Immature natural killer cell (primary cell): ENCODE data around the gene PRTG. TPM values are rescaled to one million over a fixed set of nuclear protein-coding genes. Genes with fewer than 3 reads are reported as not detected.
"Not testable (repeated sequence)": the region's sequence is repeated elsewhere in the genome, so short reads cannot be mapped to it uniquely, and the experiment has no call there.

ENCODE experiments used
- DNase-seq, 3 donors: peaks; one replicate each; pipeline ENCODE4 v3.0.0; 2022; ENCODE audit warnings: mixed read lengths in 1 of 3
- H3K27ac Mint-ChIP-seq, 6 donors: one replicate each; pipeline ENCODE4 v1.8.0; 2020; ENCODE audit warnings: mixed read lengths in 6 of 6, mild to moderate bottlenecking in 5 of 6, inconsistent platforms in 4 of 6, moderate library complexity in 3 of 6
- H3K27me3 Mint-ChIP-seq, 3 donors: one replicate each; pipeline ENCODE4 v1.8.0; 2020 to 2021; ENCODE audit warnings: low read depth in 3 of 3, mild to moderate bottlenecking in 3 of 3, mixed read lengths in 3 of 3, moderate library complexity in 3 of 3, inconsistent platforms in 1 of 3
- H3K36me3 Mint-ChIP-seq, 3 donors: one replicate each; pipeline ENCODE4 v1.8.0; 2020; ENCODE audit warnings: mixed read lengths in 3 of 3, inconsistent platforms in 2 of 3, mild to moderate bottlenecking in 2 of 3
- H3K4me1 Mint-ChIP-seq, 2 donors: one replicate each; pipeline ENCODE4 v1.8.0; 2020; ENCODE audit warnings: inconsistent platforms in 2 of 2, mild to moderate bottlenecking in 2 of 2, mixed read lengths in 2 of 2, moderate library complexity in 1 of 2
- H3K4me3 Mint-ChIP-seq, 5 donors: one replicate each; pipeline ENCODE4 v1.8.0; 2020; ENCODE audit warnings: mild to moderate bottlenecking in 5 of 5, mixed read lengths in 5 of 5, inconsistent platforms in 3 of 5, moderate library complexity in 3 of 5
- H3K9me3 Mint-ChIP-seq, 6 donors: one replicate each; pipeline ENCODE4 v1.8.0; 2020; ENCODE audit warnings: mild to moderate bottlenecking in 6 of 6, mixed read lengths in 6 of 6, inconsistent platforms in 4 of 6, moderate library complexity in 3 of 6
- polyA plus RNA-seq, 3 donors: library from polyadenylated mRNA; unstranded; fragments of 300-500 nt; fragmentation: Illumina TruSeq; gene quantifications; one replicate each; pipeline ENCODE4 v1.2.3, GENCODE V29; 2021

The PRTG gene
- polyA plus RNA-seq, 3 donors from 2014 or later = not detected

- no peaks in the 10 kb centered on the region for H3K4me1 Mint-ChIP-seq
- peaks cover 3 to 17% (median 10%) of the 10 kb centered on the region in 3 donors for H3K27me3 Mint-ChIP-seq
- H3K36me3 Mint-ChIP-seq = no peaks in the 10 kb centered on the region
- H3K4me3 Mint-ChIP-seq = no peak overlapping the region
- DNase-seq = no peak
- no peaks in the 10 kb centered on the region for H3K9me3 Mint-ChIP-seq
- H3K27ac Mint-ChIP-seq = no peak overlapping the region
These were observed 5.6 kb downstream of the PRTG start for GRCh38 chr15:55737373-55737772.

- no peaks in the 10 kb centered on the region for H3K4me1 Mint-ChIP-seq
These were observed 6.2 kb downstream of the PRTG start for GRCh38 chr15:55736756-55737155.

GRCh38 chr15:55734641-55735040 lies 8.3 kb downstream of the PRTG start:
- Mint-ChIP-seq H3K36me3 (no peaks in the 10 kb centered on the region), H3K4me1 (no peaks in the 10 kb centered on the region), H3K4me3 (no peak overlapping the region), H3K27me3 (peaks cover 5 to 17% (median 9%) of the 10 kb centered on the region in 3 donors), H3K27ac (no peak overlapping the region), H3K9me3 (no peaks in the 10 kb centered on the region)
- no peak for DNase-seq

More at GRCh38 chr15:55736756-55737155, 6.2 kb downstream of the PRTG start:
- H3K9me3 Mint-ChIP-seq = no peaks in the 10 kb centered on the region
- H3K27ac Mint-ChIP-seq = no peak overlapping the region
- H3K36me3 Mint-ChIP-seq = no peaks in the 10 kb centered on the region
- no peak overlapping the region for H3K4me3 Mint-ChIP-seq
- peaks cover 5 to 17% (median 10%) of the 10 kb centered on the region in 3 donors for H3K27me3 Mint-ChIP-seq
- DNase-seq = no peak

GRCh38 chr15:55733461-55733860 lies 9.5 kb downstream of the PRTG start:
- DNase-seq, H3K36me3 Mint-ChIP-seq, H3K27ac Mint-ChIP-seq, H3K9me3 Mint-ChIP-seq, H3K4me3 Mint-ChIP-seq, H3K4me1 Mint-ChIP-seq: not testable (repeated sequence)
- H3K27me3 Mint-ChIP-seq = peaks cover 4 to 15% (median 5%) of the 10 kb centered on the region in 3 donors

DNA sequence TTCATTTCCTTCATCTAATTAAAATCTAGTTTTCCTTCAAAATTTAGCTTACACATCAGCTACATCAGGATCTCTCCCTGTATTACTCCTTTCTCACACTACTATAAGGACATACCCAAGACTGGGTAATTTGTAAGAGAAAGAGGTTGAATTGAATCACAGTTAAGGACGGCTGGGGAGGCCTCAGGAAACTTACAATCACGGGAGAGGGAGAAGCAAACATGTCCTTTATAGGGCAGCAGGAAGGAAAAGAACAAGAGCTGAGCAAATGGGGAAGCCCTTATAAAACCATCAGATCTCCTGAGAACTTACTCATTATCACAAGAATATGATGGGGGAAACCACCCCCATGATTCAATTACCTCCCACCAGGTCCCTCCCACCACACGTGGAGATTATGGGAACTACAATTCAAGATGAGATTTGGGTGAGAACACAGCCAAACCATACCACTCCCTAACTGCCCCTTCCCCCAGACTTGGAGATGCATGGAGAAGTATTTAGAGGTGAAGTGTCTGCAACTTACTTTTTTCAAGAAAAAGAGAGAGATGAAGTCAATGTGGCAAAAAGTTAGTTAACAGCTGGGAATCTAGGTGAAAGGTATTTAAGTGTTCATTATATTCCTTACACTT lies 21.3 kb downstream of the PRTG start:
- Mint-ChIP-seq H3K4me3 (no peak overlapping the region), H3K27me3 (peaks cover 8 to 15% (median 8%) of the 10 kb centered on the region in 3 donors), H3K36me3 (no peaks in the 10 kb centered on the region), H3K4me1 (no peaks in the 10 kb centered on the region), H3K9me3 (peaks cover 0 to 5% (median 0%) of the 10 kb centered on the region in 6 donors), H3K27ac (no peak overlapping the region)
- DNase-seq = no peak

DNA sequence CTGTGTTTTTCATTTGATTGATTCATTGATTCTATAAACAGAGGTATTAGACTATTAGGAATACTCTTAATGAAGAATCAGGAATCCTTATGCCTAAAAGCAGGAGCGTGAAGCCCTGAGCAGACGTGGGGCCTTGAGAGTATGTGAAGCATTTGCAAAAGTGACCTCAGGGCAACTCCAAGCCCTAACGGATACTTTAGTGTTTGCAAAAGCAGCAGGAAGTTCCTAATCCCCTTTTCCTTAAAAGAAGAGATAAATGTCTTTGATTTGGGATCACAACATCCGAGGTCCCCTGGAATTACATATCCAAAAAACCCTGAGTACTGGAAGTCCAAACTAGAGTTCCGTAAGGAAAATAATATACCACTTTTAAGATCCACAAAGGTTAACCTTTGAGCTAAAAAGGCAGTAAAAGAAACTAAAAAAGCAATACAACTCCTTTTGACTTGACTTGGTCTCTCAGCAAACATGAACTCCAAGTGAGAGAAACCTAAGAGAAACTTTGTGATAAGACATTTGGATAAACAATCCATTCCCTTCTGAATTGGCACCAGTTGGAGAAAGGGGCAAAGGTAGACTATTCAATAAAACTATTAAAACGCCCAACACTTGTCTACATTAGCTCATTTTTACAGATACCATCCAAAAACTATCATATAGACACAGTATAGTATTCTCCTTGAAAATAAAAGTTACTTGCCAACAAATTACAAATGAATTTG lies 27.4 kb downstream of the PRTG start:
- H3K4me1 Mint-ChIP-seq = no peaks in the 10 kb centered on the region
- no peak overlapping the region for H3K27ac Mint-ChIP-seq
- peaks cover 0 to 4% (median 0%) of the 10 kb centered on the region in 6 donors for H3K9me3 Mint-ChIP-seq
- H3K4me3 Mint-ChIP-seq = no peak overlapping the region
- H3K36me3 Mint-ChIP-seq = no peaks in the 10 kb centered on the region
- peaks cover 0 to 5% (median 1%) of the 10 kb centered on the region in 3 donors for H3K27me3 Mint-ChIP-seq
- no peak for DNase-seq

- H3K4me3 Mint-ChIP-seq = no peak overlapping the region
- peaks cover 0 to 5% (median 1%) of the 10 kb centered on the region in 3 donors for H3K27me3 Mint-ChIP-seq
- H3K9me3 Mint-ChIP-seq = peaks cover 0 to 2% (median 0%) of the 10 kb centered on the region in 6 donors
- no peak overlapping the region for H3K27ac Mint-ChIP-seq
- H3K4me1 Mint-ChIP-seq = no peaks in the 10 kb centered on the region
- DNase-seq = no peak
- no peaks in the 10 kb centered on the region for H3K36me3 Mint-ChIP-seq
These were observed 28.9 kb downstream of the PRTG start for GRCh38 chr15:55714064-55714463.

GRCh38 chr15:55712363-55712762 lies 30.6 kb downstream of the PRTG start:
- Mint-ChIP-seq H3K27me3 (peaks cover 0 to 5% (median 0%) of the 10 kb centered on the region in 3 donors), H3K4me1 (no peaks in the 10 kb centered on the region), H3K27ac (no peak overlapping the region), H3K4me3 (no peak overlapping the region), H3K36me3 (no peaks in the 10 kb centered on the region), H3K9me3 (no peaks in the 10 kb centered on the region)
- no peak for DNase-seq

GRCh38 chr15:55710286-55710685 lies 32.7 kb downstream of the PRTG start:
- Mint-ChIP-seq H3K27ac (no peak overlapping the region), H3K27me3 (peaks cover 0 to 3% (median 1%) of the 10 kb centered on the region in 3 donors), H3K4me3 (no peak overlapping the region), H3K36me3 (no peaks in the 10 kb centered on the region), H3K4me1 (no peaks in the 10 kb centered on the region), H3K9me3 (no peaks in the 10 kb centered on the region)
- DNase-seq = no peak

DNA sequence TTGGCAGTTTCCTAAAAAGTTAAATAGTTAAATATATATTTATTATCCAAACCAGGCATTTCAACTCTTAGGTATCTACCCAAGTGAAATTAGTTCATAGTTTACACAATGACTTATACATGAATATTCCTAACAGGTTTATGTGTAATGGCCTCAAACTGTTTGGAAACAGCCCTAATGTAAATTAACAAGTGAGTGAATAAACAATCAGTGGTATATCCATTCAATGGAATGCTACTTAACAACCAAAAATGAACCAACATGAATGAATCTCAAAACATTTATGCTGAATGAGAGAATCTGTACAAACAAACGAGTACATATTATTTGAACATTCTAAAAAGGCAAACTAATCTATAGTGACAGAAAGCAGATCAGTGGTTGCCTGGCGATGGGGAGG lies 33.5 kb downstream of the PRTG start:
- Mint-ChIP-seq H3K36me3 (no peaks in the 10 kb centered on the region), H3K9me3 (no peaks in the 10 kb centered on the region), H3K4me1 (no peaks in the 10 kb centered on the region), H3K4me3 (no peak overlapping the region), H3K27ac (no peak overlapping the region), H3K27me3 (peaks cover 0 to 5% (median 0%) of the 10 kb centered on the region in 3 donors)
- no peak for DNase-seq

GRCh38 chr15:55708720-55709119 lies 34.2 kb downstream of the PRTG start:
- Mint-ChIP-seq H3K4me1 (no peaks in the 10 kb centered on the region), H3K9me3 (no peaks in the 10 kb centered on the region), H3K36me3 (no peaks in the 10 kb centered on the region), H3K27me3 (peaks cover 0 to 5% (median 0%) of the 10 kb centered on the region in 3 donors), H3K4me3 (no peak overlapping the region), H3K27ac (no peak overlapping the region)
- DNase-seq = no peak

GRCh38 chr15:55707951-55708350 lies 35.0 kb downstream of the PRTG start:
- Mint-ChIP-seq H3K27ac (no peak overlapping the region), H3K4me1 (no peaks in the 10 kb centered on the region), H3K9me3 (no peaks in the 10 kb centered on the region), H3K27me3 (peaks cover 0 to 5% (median 0%) of the 10 kb centered on the region in 3 donors), H3K36me3 (no peaks in the 10 kb centered on the region), H3K4me3 (no peak overlapping the region)
- no peak for DNase-seq

GRCh38 chr15:55707518-55707917 lies 35.4 kb downstream of the PRTG start:
- H3K36me3 Mint-ChIP-seq = no peaks in the 10 kb centered on the region
- no peaks in the 10 kb centered on the region for H3K4me1 Mint-ChIP-seq
- no peak overlapping the region for H3K27ac Mint-ChIP-seq
- no peaks in the 10 kb centered on the region for H3K9me3 Mint-ChIP-seq
- no peak for DNase-seq
- peaks cover 0 to 5% (median 2%) of the 10 kb centered on the region in 3 donors for H3K27me3 Mint-ChIP-seq
- no peak overlapping the region for H3K4me3 Mint-ChIP-seq

DNA sequence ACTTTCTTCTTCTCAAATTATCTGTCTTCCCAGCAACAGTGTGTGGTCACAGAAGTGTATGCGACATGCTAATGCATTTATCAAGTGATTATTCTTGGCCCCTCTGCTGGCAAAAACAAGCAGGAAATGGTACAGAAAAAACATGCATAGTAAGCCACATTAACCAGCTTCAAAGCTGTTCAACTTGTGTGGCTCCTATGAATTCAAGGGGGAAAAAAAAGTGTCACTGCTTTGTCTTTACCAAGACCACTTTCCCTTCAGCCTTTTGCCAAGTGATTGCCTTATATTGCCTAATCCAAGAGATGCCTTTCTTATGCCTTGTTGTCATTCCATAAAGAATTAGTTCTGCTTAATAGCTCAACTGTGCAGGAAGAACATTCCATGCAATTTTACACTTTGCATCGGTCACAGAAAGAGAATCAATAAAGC lies 39.1 kb downstream of the PRTG start:
- no peaks in the 10 kb centered on the region for H3K4me1 Mint-ChIP-seq
- no peak overlapping the region for H3K27ac Mint-ChIP-seq
- peaks cover 0 to 13% (median 4%) of the 10 kb centered on the region in 3 donors for H3K27me3 Mint-ChIP-seq
- no peaks in the 10 kb centered on the region for H3K9me3 Mint-ChIP-seq
- no peak overlapping the region for H3K4me3 Mint-ChIP-seq
- DNase-seq = no peak
- no peaks in the 10 kb centered on the region for H3K36me3 Mint-ChIP-seq
